GM13976 (cell line): ENCODE results near the gene COPS3.
"Not testable (repeated sequence)": the region's sequence is repeated elsewhere in the genome, so short reads cannot be mapped to it uniquely, and the experiment has no call there.

ENCODE experiments used
- DNase-seq: peaks from one replicate; pipeline ENCODE4 v3.0.0; 2012; ENCODE audit warnings: low spot score
- in situ Hi-C: fragments of 300-500 bp; cut with MboI; formaldehyde crosslinking; loops from one replicate; pipeline ENCODE4 v1.12.0; 2022; ENCODE audit warnings: low sequenced_read_pairs, mixed read lengths, inconsistent platforms; ENCODE audit not compliant: unreplicated experiment
- TF ChIP-seq, protein P1 (sequence below): IDR thresholded peaks from 2 replicates; pipeline ENCODE4 v1.5.1; 2012; ENCODE audit warnings: borderline replicate concordance, mild to moderate bottlenecking; ENCODE audit not compliant: insufficient read depth; ENCODE audit errors: extremely low read depth, missing control alignments, control extremely low read depth

Gene COPS3

GRCh38 chr17:17303010-17303846, 22.2 kb upstream of the COPS3 start, which contains the start of gene NT5M:
Gene NT5M (plus strand): TSS chr17:17303373. CDS start chr17:17303551, 178 bp downstream.
- in situ Hi-C loops, result no loop called here
- TF ChIP-seq, protein P1, sequence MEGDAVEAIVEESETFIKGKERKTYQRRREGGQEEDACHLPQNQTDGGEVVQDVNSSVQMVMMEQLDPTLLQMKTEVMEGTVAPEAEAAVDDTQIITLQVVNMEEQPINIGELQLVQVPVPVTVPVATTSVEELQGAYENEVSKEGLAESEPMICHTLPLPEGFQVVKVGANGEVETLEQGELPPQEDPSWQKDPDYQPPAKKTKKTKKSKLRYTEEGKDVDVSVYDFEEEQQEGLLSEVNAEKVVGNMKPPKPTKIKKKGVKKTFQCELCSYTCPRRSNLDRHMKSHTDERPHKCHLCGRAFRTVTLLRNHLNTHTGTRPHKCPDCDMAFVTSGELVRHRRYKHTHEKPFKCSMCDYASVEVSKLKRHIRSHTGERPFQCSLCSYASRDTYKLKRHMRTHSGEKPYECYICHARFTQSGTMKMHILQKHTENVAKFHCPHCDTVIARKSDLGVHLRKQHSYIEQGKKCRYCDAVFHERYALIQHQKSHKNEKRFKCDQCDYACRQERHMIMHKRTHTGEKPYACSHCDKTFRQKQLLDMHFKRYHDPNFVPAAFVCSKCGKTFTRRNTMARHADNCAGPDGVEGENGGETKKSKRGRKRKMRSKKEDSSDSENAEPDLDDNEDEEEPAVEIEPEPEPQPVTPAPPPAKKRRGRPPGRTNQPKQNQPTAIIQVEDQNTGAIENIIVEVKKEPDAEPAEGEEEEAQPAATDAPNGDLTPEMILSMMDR, result no peak
- peak; percentile 91 for DNase-seq

- DNase-seq, in situ Hi-C loops: not testable (repeated sequence)
Measured at GRCh38 chr17:17301659-17302058, 20.6 kb upstream of the COPS3 start.

GRCh38 chr17:17300624-17301568, 19.9 kb upstream of the COPS3 start:
- in situ Hi-C loops, result no loop called here
- peak; percentile 73 for DNase-seq

DNA sequence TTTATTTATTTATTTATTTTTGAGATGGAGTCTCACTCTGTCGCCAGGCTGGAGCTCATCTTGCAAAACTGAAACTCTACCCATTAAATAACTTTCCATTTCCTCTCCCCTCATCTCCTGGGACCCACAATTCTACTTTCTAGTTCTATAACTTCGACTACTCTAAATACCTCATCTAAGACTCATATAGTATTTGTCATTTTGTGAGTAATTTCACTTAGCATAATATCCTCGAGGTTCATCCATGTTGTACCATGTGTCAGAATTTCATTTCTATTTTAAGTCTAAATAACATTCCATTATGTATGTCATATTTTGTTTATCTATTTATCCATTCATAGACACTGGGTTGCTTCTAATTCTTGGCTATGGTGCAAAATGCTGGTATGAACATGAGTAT, 17.1 kb upstream of the COPS3 start:
- DNase-seq, result no peak
- TF ChIP-seq, protein P1, result no peak
- in situ Hi-C loops, result no loop called here

More at GRCh38 chr17:17300624-17301568, 19.9 kb upstream of the COPS3 start:
- TF ChIP-seq, protein P1, result no peak

GRCh38 chr17:17297217-17297616, 16.2 kb upstream of the COPS3 start:
- DNase-seq, result no peak
- TF ChIP-seq, protein P1, result no peak
- in situ Hi-C loops, result no loop called here

- in situ Hi-C loops, result no loop called here
- no peak for DNase-seq
- TF ChIP-seq, protein P1, result no peak
Measured at GRCh38 chr17:17295141-17295540, 14.1 kb upstream of the COPS3 start.

DNA sequence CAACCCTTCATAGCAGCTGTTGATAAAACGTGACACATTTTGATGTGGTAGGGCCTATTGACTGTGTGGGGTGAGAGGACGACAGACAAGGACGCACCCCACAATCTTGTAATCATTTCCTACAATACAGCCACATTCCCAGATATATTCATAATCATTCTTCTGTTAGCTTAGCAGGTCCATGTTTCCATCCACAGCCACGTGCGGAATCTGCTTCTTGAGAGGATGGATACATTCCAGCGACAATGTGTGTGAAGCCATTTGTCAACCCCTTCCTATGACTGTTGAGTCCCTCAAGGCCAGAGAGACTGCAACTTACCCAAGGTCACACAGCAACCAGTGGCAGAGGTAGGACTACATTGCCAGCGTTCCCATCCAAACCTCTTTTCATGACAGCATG, 8.7 kb upstream of the COPS3 start:
- in situ Hi-C loops, result no loop called here
- DNase-seq, result no peak

More for the DNA sequence above, 8.7 kb upstream of the COPS3 start:
- TF ChIP-seq, protein P1, result no peak
